HL-60/S4 treated with retinoic acid at 250 ng/mL for 4 days and 3 days (cell line): ENCODE data around the gene ZNF3.

Experiments used
- in situ Hi-C: fragments of 300-500 bp; cut with MboI; formaldehyde crosslinking; loops from 2 replicates; pipeline ENCODE4 v1.7.0; 2022; ENCODE audit warnings: low sequenced_read_pairs

The ZNF3 gene

DNA sequence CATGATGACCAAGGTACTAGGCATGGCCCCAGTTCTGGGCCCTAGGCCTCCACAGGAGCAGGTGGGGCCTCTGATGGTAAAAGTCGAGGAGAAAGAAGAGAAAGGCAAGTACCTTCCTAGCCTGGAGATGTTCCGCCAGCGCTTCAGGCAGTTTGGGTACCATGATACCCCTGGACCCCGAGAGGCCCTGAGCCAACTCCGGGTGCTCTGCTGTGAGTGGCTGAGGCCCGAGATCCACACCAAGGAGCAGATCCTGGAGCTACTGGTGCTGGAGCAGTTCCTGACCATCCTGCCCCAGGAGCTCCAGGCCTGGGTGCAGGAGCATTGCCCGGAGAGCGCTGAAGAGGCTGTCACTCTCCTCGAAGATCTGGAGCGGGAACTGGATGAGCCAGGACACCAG lies 24.5 kb downstream of the ZNF3 start:
- in situ Hi-C loops, result no loop called here

DNA sequence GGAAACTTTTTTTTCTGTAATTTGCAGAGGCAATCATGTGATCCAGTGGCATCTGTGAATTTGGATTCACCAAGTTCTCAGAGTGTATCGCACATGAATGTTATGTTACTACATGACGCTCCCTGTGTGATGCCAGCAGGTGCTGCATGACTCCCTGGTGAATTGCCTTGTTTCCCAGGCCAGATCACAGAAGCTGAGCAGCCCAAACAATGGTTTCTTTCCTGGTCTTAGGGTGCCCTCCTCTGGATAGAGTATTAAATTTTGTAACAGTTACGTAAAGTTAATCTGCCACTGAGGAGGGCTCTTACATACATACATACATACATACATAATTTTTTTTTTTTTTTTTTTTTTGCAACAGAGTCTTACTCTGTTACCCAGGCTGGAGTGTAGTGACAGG lies 28.3 kb downstream of the ZNF3 start:
- in situ Hi-C loops, result no loop called here

DNA sequence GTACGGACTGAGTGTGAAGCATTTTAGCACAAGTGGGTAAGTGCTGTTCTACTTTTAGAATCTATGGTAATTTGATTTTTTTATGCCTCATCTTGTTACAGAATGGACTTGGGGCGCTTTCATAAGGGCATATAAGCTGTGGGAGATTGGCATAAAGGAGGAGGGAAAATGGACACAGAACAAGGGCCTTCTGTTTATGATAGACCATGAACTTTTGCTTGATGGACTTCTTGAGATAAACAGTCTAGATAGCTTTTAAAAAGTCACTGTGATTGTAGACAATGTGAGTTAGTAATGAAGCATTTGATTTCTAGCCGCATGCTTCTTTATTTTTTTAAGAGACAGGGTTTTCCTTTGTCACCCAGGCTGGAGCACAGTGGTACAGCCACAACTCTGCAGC lies 29.9 kb downstream of the ZNF3 start:
- in situ Hi-C loops, result no loop called here

DNA sequence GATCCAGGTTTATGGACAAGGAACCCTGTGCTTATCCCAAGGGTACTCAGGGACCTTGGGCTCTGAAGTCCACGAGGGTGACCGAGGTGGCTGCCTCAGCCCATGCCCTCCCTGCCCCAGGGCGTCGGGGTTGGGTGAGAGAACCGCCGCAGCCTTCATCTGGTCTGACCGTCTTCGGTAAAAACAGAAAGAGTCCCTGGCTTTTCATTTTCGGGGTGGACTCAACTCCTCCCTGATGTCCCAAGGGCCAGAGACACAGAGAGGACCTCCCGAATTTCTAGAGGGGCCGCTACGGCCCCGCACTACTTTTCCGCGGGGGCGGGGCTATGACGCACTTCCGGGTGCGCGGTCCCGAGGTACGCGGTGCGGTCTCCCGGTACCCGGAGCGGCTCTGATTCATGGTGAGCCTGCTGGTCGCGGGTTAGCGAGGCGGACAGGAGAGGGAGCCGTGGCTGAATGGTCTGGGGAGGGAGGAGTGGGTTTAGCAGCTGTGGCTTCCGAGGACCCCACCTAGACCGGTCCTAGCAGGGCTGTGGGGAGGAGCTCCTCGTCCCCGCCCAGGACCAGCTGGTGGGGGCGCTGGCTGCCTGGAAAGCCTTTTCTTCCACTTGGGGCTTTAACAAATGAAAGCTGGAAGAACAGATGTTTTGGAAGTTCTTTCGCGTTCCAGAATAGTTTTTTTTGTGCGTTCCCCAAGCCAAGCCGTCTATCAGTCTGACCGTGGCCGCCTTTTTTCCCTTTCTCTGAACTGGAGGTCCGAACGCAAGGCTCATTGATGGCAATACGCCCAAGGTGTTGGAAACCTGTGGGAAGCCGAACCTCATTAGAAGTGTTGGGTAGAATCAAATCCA lies 31.9 kb downstream of the ZNF3 start, which contains the start of gene ZSCAN21:
TSS of gene ZSCAN21 (plus strand) at position 334 of the 851 bp plus-strand sequence. CDS start 7,233 bp downstream, outside the sequence.
- in situ Hi-C loops, result no loop called here

DNA sequence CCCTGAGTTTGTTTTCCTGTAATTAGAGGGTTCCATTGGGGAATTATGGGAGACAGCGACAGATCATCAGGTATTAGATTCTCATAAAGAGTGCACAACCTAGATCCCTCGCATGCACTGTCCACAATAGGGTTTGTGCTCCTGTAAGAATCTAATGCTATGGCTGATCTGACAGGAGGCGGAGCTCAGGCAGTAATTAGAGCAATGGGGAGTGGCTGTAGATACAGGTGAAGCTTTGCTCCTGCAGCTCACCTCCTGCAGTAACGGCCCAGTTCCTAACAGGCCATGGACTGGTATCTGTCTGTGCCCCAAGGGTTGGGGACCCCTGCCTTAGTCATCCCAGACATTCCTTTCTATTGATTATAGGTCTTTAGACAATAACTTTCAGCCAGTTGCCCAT lies 32.8 kb downstream of the ZNF3 start:
- in situ Hi-C loops, result no loop called here

DNA sequence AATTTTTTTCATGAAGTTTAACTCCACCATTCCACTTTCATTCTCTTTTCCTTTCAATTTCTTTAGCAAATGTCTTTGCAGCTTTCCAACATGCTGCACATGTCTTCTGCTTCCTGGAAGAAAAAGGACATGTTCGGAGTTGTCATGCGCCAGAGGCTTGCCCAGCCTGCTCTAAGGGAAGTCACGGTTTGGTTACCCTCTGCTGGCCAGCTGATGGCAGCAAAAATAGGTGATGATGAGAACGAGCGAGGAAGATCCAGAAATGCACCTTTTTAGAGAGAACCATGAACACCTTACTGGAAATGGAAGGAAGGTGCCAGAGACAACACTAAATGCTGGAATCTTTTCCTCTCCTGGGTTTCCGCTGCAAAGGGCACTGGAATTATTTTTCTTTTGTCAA lies 36.8 kb downstream of the ZNF3 start:
- in situ Hi-C loops, result no loop called here

DNA sequence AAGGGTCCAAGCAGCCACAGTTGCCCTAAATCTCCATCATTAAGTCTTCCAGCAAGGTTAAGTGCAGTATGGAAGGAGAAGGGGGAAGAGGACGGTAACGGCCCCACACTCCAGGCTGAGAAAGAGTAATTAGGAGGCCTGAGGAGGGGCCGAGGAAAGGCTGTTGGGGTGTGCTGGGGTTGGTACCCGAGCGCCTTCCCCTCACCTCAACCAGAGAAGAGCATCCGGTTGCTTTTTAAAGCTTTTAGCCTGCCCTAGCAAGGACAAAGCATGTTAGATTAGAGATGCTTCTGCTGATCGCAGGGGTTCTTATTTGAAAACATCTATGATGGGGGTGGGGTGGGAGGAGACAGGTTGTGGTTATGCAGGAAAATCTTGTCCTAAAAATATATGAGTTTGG lies 40.9 kb downstream of the ZNF3 start:
- in situ Hi-C loops, result no loop called here

DNA sequence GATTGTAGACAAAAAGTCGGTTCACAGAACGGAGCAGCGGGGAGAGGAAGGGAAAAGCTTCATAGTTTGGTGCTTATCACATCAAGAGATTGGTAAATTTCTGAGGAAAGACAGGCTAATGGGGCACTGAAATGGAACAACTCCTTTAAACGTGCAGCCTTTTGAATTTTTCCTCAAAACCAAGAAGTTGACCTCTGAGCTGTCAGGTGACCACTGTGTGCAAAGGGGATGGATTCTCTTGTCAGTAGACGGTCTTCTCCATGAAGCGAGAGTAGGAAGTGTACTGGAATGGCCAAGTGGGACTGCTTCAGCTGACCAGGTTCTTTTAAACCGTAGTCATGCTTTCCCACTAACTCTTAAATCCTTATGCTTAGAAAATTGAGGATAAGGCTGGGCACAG lies 43.2 kb downstream of the ZNF3 start:
- in situ Hi-C loops, result no loop called here

DNA sequence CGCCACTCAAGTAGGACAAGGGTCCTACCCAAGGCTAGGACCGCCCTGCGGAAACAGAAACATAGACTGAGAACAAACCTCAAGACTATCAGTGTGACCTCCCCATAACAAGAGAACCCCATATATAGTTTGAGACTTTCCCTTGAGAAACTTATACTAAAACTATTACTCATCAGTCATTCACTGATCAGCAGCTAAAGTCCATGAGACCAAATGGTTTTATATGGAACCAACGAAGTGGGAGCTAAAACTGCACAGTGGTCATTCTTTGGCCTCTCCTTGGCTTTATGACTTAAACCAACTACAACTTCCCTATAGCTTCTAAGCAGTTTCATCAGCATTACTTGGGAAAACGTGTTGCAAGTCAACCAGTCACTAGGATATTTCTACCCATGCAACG lies 45.6 kb downstream of the ZNF3 start:
- in situ Hi-C loops, result no loop called here

DNA sequence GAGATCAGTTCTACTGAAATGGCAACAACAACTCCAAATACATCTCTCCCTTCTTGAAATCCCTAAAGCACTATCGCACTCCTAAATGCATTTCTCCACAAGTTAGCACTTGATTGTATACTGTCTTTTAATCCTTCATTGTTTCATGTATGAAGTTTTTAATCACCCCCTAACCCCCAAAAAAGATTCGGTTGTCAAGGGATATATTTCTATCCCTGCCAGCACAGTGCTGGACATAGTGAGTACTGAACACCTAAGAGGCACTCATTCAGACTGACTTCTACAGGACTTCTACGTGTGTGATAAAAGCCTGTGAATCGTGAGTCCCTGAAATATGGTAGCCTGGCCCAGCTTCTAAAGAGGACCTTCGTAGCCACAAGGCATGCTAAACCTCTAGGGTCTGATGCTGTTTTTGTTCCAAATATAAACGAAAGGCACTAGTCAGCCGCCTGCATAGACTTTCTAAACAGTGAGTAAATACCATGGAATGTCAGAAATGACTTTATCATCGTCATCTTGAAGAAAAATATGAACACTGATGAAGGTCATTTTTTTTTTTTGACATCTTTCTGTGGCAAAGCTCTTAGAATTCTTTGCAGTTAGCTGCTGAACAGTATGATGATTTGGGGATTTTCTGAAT lies 46.5 kb downstream of the ZNF3 start:
- in situ Hi-C loops, result no loop called here

DNA sequence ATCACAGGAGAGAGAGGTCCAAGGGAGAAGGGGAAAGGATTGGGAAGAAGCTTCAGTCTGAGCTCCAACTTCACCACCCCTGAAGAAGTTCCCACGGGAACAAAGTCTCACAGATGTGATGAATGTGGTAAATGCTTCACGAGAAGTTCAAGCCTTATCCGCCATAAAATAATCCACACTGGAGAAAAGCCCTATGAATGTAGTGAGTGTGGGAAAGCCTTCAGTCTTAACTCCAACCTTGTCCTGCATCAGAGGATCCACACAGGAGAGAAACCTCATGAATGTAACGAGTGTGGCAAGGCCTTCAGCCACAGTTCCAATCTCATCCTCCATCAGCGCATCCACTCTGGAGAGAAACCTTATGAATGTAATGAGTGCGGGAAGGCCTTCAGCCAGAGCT lies 48.0 kb downstream of the ZNF3 start:
- in situ Hi-C loops, result no loop called here

DNA sequence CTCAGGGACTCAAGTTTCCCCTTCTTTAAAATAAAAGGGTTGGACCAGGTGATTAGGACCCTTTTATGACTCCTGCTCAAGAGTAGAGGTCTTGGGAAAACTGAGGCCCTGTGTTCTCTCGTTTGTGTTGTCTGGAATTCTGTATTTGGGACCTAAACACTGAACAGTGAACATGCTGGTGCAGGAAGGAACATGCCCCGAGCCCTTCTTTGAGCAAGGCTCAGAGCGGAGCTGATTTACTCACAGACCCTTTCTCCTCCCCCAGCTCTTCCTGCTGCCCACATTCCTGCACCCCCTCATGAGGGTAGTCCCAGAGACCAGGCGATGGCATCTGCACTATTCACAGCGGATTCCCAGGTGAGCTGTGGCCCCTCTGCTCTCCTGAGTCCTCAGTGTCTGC lies 51.9 kb downstream of the ZNF3 start:
- in situ Hi-C loops, result no loop called here

DNA sequence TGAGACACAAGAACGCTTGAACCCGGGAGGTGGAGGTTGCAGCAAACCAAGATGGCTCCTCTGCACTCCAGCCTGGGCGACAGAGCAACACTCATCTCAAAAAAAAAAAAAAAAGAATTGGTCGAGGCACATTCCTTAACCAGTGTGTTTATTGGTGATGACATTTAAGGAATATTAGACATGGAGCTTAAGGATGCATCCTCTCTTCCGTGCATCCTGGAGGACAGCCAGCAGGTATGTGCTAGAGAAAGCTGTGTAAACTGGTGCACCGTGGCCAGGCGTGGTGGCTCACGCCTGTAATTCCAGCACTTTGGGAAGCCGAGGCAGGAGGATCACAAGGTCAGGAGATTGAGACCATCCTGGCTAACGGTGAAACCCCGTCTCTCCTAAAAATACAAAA lies 54.3 kb downstream of the ZNF3 start:
- in situ Hi-C loops, result no loop called here

DNA sequence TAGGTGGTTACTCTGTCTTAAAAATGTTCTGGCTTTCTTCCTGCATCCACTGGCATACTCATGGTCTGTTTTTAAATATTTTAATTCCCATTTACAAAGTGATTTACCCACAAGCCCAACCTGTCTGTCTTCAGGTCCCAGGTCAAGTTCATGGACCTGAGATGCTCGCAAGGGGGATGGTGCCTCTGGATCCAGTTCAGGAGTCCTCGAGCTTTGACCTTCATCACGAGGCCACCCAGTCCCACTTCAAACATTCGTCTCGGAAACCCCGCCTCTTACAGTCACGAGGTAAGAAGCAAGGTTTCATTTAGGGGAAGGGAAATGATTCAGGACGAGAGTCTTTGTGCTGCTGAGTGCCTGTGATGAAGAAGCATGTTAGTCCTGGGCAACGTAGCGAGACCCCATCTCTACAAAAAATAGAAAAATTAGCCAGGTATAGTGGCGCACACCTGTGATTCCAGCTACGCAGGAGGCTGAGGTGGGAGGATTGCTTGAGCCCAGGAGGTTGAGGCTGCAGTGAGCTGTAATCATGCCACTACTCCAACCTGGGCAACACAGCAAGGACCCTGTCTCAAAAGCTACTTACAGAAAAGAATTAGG lies 57.4 kb downstream of the ZNF3 start:
- in situ Hi-C loops, result no loop called here

DNA sequence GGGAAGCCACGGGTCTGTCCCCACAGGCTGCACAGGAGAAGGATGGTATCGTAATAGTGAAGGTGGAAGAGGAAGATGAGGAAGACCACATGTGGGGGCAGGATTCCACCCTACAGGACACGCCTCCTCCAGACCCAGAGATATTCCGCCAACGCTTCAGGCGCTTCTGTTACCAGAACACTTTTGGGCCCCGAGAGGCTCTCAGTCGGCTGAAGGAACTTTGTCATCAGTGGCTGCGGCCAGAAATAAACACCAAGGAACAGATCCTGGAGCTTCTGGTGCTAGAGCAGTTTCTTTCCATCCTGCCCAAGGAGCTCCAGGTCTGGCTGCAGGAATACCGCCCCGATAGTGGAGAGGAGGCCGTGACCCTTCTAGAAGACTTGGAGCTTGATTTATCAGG lies 58.0 kb downstream of the ZNF3 start:
- in situ Hi-C loops, result no loop called here

DNA sequence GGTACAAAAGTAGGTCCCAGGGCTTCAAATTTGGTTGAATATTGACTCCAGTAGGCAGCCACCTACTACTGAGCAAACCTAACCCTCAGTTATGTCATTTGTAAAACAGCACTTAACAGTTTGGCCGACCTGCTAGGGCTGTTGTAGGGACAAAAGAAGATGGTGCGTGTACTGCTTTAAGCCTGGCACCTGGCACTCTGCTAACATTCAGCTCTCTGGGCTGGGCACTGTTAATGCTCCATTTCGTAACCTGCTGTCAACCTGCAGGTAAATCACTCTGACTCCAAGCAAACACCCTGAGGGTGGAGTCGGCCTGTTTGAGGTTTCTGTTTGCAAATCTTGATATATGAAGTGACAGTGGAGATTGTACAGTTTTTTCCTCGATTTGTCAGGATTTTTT lies 58.9 kb downstream of the ZNF3 start:
- in situ Hi-C loops, result no loop called here

DNA sequence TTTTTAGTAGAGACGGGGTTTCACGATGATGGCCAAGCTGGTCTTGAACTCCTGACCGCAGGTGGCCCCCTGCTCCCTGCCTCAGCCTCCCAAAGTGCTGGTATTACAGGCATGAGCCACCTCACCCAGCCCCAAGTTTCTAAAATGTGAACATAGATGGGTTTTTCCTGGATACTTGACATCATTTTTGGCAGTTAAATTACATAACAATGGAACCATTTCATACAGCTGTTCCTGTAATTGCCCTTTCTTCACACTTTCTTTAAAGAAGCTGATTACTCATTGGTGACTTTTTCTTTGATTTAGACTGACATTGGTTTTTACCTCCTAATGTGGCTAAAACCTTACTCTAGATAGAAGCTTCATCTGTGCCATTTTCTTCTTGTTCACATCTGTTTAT lies 60.2 kb downstream of the ZNF3 start:
- in situ Hi-C loops, result no loop called here
